ENCODE measurements around the gene PHACTR1.

PHACTR1 gene

GRCh38 chr6:13032566-13032965 lies 316.0 kb downstream of the PHACTR1 start:
- Histone ChIP-seq H3K9me3 (ENCODE audit: insufficient read depth, low read length) (no peaks in the 10 kb centered on the region), H3K27ac (ENCODE audit: low read length) (no peak overlapping the region), H2AFZ (ENCODE audit: low read depth, low read length) (no peak overlapping the region), H3K79me2 (ENCODE audit: low read length) (no peaks in the 10 kb centered on the region), H3K4me3 (ENCODE audit: low read length) (no peak overlapping the region), H3K36me3 (replicated peaks; ENCODE audit: low read depth, low read length) (no peaks in the 10 kb centered on the region), H3K9ac (ENCODE audit: low read length) (no peak overlapping the region), H4K20me1 (ENCODE audit: insufficient read depth, low read length) (no peaks in the 10 kb centered on the region), H3K27me3 (ENCODE audit: low read depth, low read length) (0 out of 2 replicates have a peak, but pooled peaks cover 4% of the 10 kb centered on the region), H3K4me1 (ENCODE audit: low read length) (no peaks in the 10 kb centered on the region), H3K4me2 (ENCODE audit: low read length) (no peak overlapping the region)
- TF ChIP-seq EZH2phosphoT487 (IDR thresholded peaks at IDR 0.05; ENCODE audit: low read depth) (no peak), CTCF (IDR thresholded peaks at IDR 0.05; ENCODE audit: low read depth, low read length) (no peak)

- Histone ChIP-seq H3K27ac (ENCODE audit: low read length) (no peak overlapping the region), H3K4me3 (ENCODE audit: low read length) (no peak overlapping the region), H3K4me2 (ENCODE audit: low read length) (no peak overlapping the region), H3K4me1 (ENCODE audit: low read length) (no peaks in the 10 kb centered on the region), H3K9me3 (ENCODE audit: insufficient read depth, low read length) (no peaks in the 10 kb centered on the region), H4K20me1 (ENCODE audit: insufficient read depth, low read length) (no peaks in the 10 kb centered on the region), H2AFZ (ENCODE audit: low read depth, low read length) (no peak overlapping the region), H3K9ac (ENCODE audit: low read length) (no peak overlapping the region), H3K79me2 (ENCODE audit: low read length) (no peaks in the 10 kb centered on the region), H3K27me3 (ENCODE audit: low read depth, low read length) (0 out of 2 replicates have a peak, but pooled peaks cover 4% of the 10 kb centered on the region), H3K36me3 (replicated peaks; ENCODE audit: low read depth, low read length) (no peaks in the 10 kb centered on the region)
- TF ChIP-seq EZH2phosphoT487 (IDR thresholded peaks at IDR 0.05; ENCODE audit: low read depth) (no peak), CTCF (IDR thresholded peaks at IDR 0.05; ENCODE audit: low read depth, low read length) (no peak)
These were observed 316.6 kb downstream of the PHACTR1 start for GRCh38 chr6:13033145-13033544.

- Histone ChIP-seq H3K27me3 (ENCODE audit: low read depth, low read length) (0 out of 2 replicates have a peak, but pooled peaks cover 4% of the 10 kb centered on the region), H3K4me2 (ENCODE audit: low read length) (no peak overlapping the region), H3K4me1 (ENCODE audit: low read length) (no peaks in the 10 kb centered on the region), H2AFZ (ENCODE audit: low read depth, low read length) (no peak overlapping the region), H3K9ac (ENCODE audit: low read length) (no peak overlapping the region), H3K79me2 (ENCODE audit: low read length) (no peaks in the 10 kb centered on the region), H3K4me3 (ENCODE audit: low read length) (no peak overlapping the region), H3K27ac (ENCODE audit: low read length) (no peak overlapping the region), H4K20me1 (ENCODE audit: insufficient read depth, low read length) (no peaks in the 10 kb centered on the region), H3K36me3 (replicated peaks; ENCODE audit: low read depth, low read length) (no peaks in the 10 kb centered on the region), H3K9me3 (ENCODE audit: insufficient read depth, low read length) (no peaks in the 10 kb centered on the region)
- no peak for TF ChIP-seq EZH2phosphoT487 (IDR thresholded peaks at IDR 0.05; ENCODE audit: low read depth)
- no peak for TF ChIP-seq CTCF (IDR thresholded peaks at IDR 0.05; ENCODE audit: low read depth, low read length)
These were observed 317.7 kb downstream of the PHACTR1 start for GRCh38 chr6:13034316-13034715.

- Histone ChIP-seq H3K9ac (ENCODE audit: low read length) (no peak overlapping the region), H3K79me2 (ENCODE audit: low read length) (no peaks in the 10 kb centered on the region), H3K4me1 (ENCODE audit: low read length) (no peaks in the 10 kb centered on the region), H2AFZ (ENCODE audit: low read depth, low read length) (no peak overlapping the region), H3K27me3 (ENCODE audit: low read depth, low read length) (0 out of 2 replicates have a peak, but pooled peaks cover 4% of the 10 kb centered on the region), H3K4me2 (ENCODE audit: low read length) (no peak overlapping the region), H3K4me3 (ENCODE audit: low read length) (no peak overlapping the region), H3K36me3 (replicated peaks; ENCODE audit: low read depth, low read length) (no peaks in the 10 kb centered on the region), H3K27ac (ENCODE audit: low read length) (no peak overlapping the region), H4K20me1 (ENCODE audit: insufficient read depth, low read length) (no peaks in the 10 kb centered on the region), H3K9me3 (ENCODE audit: insufficient read depth, low read length) (no peaks in the 10 kb centered on the region)
- no peak for TF ChIP-seq EZH2phosphoT487 (IDR thresholded peaks at IDR 0.05; ENCODE audit: low read depth)
- no peak for TF ChIP-seq CTCF (IDR thresholded peaks at IDR 0.05; ENCODE audit: low read depth, low read length)
These were observed 319.0 kb downstream of the PHACTR1 start for GRCh38 chr6:13035606-13036005.

Measured in OCI-LY3 (cell line).